Caco-2 (cell line): ENCODE data around the gene TPSG1. TPM values are rescaled to one million over a fixed set of nuclear protein-coding genes. Genes with fewer than 3 reads are reported as not detected.

Experiments used
- BruUV-seq: library from RNA; stranded (reverse); fragments of 400-500 nt; replicated peaks from 2 replicates; lab custom pipeline; 2021; lab: Mats Ljungman, UMichigan
- CTCF ChIA-PET: fragments of 300-600 bp; sonication (Branson Sonifier 250); formaldehyde crosslinking; loops from one replicate; lab custom pipeline; 2022; ENCODE audit warnings: antibody characterized with exemption; lab: Charles Lee
- POLR2A ChIA-PET: fragments of 300-600 bp; sonication (Branson Sonifier 250); formaldehyde crosslinking; loops from one replicate; lab custom pipeline; 2022; ENCODE audit warnings: antibody characterized with exemption; lab: Charles Lee
- DNase-seq, 2 experiments: peaks; one replicate each; pipeline versions ENCODE4 v3.0.0 to v3.0.0-alpha.2; 2020 to 2022
- H3K27me3 ChIP-seq: replicated peaks from 2 replicates; pipeline ENCODE4 v1.6.0; 2011; ENCODE audit warnings: low read length; ENCODE audit not compliant: control insufficient read depth, insufficient read depth
- H3K36me3 ChIP-seq: 2 replicates; pipeline ENCODE4 v1.5.1; 2011; ENCODE audit warnings: low read length; ENCODE audit not compliant: control insufficient read depth, insufficient read depth
- H3K4me1 ChIP-seq: fragments of 250-450 bp; sonication (Bioruptor Pico); 2 replicates; pipeline ENCODE4 v1.5.1; 2020; ENCODE audit warnings: mild to moderate bottlenecking
- H3K4me3 ChIP-seq: 2 replicates; pipeline ENCODE4 v1.5.1; 2011; ENCODE audit warnings: low read depth, mild to moderate bottlenecking, control low read depth, low read length
- H3K9me3 ChIP-seq: fragments of 250-450 bp; sonication (Bioruptor Pico); 2 replicates; pipeline ENCODE4 v1.5.1; 2020; ENCODE audit warnings: mild to moderate bottlenecking, moderate library complexity
- H3K27ac Mint-ChIP-seq: one replicate; pipeline ENCODE4 v1.8.0; 2022; ENCODE audit warnings: mixed read lengths; ENCODE audit not compliant: unreplicated experiment
- H3K27me3 Mint-ChIP-seq: one replicate; pipeline ENCODE4 v1.8.0; 2022; ENCODE audit warnings: mixed read lengths; ENCODE audit not compliant: insufficient read depth, unreplicated experiment
- H3K36me3 Mint-ChIP-seq: one replicate; pipeline ENCODE4 v1.8.0; 2022; ENCODE audit warnings: mild to moderate bottlenecking, mixed read lengths; ENCODE audit not compliant: insufficient read depth, unreplicated experiment
- H3K4me1 Mint-ChIP-seq: one replicate; pipeline ENCODE4 v1.8.0; 2022; ENCODE audit warnings: low read depth, mixed read lengths; ENCODE audit not compliant: unreplicated experiment
- H3K4me3 Mint-ChIP-seq: one replicate; pipeline ENCODE4 v1.8.0; 2022; ENCODE audit warnings: mild to moderate bottlenecking, moderate library complexity, mixed read lengths; ENCODE audit not compliant: unreplicated experiment
- H3K9me3 Mint-ChIP-seq: one replicate; pipeline ENCODE4 v1.8.0; 2022; ENCODE audit warnings: mixed read lengths; ENCODE audit not compliant: unreplicated experiment
- CTCF ChIP-seq, 2 experiments: fragments of 200-600 bp in 1 of 2; IDR thresholded peaks; 1 replicate in 1 of 2; 2 replicates in 1 of 2; pipeline versions ENCODE4 v1.5.1 to v1.8.0; 2011 to 2022; ENCODE audit warnings: antibody characterized with exemption in 1 of 2, control low read depth in 1 of 2, inconsistent platforms in 1 of 2, low read depth in 1 of 2, low read length in 1 of 2, mild to moderate bottlenecking in 1 of 2, moderate library complexity in 1 of 2; ENCODE audit not compliant: insufficient read depth in 1 of 2, severe bottlenecking in 1 of 2, unreplicated experiment in 1 of 2
- intact Hi-C: fragments of 100-400 bp; cut with micrococcal nuclease; formaldehyde crosslinking; loops from one replicate; pipeline ENCODE4 v1.10.0; 2022; ENCODE audit not compliant: unreplicated experiment
- total RNA-seq: library from RNA; stranded (reverse); gene quantifications from 2 replicates; pipeline ENCODE4 v1.2.3, GENCODE V29; 2022

TPSG1 gene
- total RNA-seq, 1 experiment from 2014 or later: not detected

GRCh38 chr16:1261131-1261892, 36.2 kb upstream of the TPSG1 start:
- Mint-ChIP-seq H3K27ac (no peak overlapping the region), H3K27me3 (peaks cover 6% of the 10 kb centered on the region), H3K36me3 (peaks cover 2% of the 10 kb centered on the region), H3K4me3 (no peak overlapping the region), H3K9me3 (peaks cover 11% of the 10 kb centered on the region), H3K4me1 (no peaks in the 10 kb centered on the region)
- no peak for TF ChIP-seq CTCF (IDR thresholded peaks at IDR 0.05; ENCODE audit: insufficient read depth in 1 of 2, low read depth in 1 of 2, low read length in 1 of 2, severe bottlenecking in 1 of 2, unreplicated experiment in 1 of 2)
- Histone ChIP-seq H3K4me1 (no peaks in the 10 kb centered on the region), H3K4me3 (no peak overlapping the region), H3K36me3 (no peaks in the 10 kb centered on the region), H3K9me3 (no peaks in the 10 kb centered on the region), H3K27me3 (no peaks in the 10 kb centered on the region; the same call in 1 of the 2 replicates)
- CTCF ChIA-PET: interaction anchor here (0.7 kb wide), 1 partner anchor 7 kb away, joined by 6 read pairs; no protein-coding TSS in a partner anchor
- intact Hi-C loops: no loop called here
- POLR2A ChIA-PET: interaction anchor here (0.5 kb wide), 1 partner anchor 572 kb away, joined by 3 read pairs; no protein-coding TSS in a partner anchor
- BruUV-seq: no TSS peak
- DNase-seq: peak in 1 of 2 experiments; percentile 37

DNA sequence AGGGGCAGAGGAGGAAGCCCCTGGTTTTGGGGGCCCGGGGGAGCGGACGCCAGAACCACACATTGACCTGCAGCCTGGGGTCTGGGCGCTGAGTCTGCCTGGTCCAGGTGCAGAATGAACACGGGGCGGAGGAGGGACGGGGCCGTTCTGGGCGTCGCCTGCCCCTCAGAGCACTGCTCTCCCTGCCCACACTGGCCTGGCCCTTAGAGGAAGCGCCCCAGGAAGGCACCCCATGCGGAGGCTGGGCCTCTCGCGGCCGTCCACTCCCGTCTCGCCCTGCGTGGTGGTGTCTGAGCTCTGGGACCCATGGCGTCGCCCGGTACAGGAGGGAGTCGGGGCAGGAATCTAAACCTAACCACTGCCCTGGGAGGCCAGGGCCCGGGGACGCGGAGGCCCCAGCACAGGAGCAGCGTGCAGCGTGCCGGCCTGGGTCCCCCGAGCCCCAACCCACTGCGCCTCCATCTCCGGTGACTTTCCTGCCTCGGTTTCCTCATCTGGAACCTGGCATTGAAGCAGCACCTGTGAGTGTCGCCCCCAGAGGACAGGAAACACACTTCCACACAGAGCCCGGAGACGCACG, 35.1 kb upstream of the TPSG1 start:
- H3K9me3 ChIP-seq: no peaks in the 10 kb centered on the region
- BruUV-seq: no TSS peak
- H3K36me3 ChIP-seq: no peaks in the 10 kb centered on the region
- Mint-ChIP-seq H3K27ac (no peak overlapping the region), H3K4me3 (no peak overlapping the region), H3K36me3 (no peaks in the 10 kb centered on the region), H3K27me3 (peaks cover 6% of the 10 kb centered on the region), H3K4me1 (no peaks in the 10 kb centered on the region), H3K9me3 (peaks cover 11% of the 10 kb centered on the region)
- DNase-seq: no peak
- H3K4me1 ChIP-seq: no peaks in the 10 kb centered on the region
- H3K4me3 ChIP-seq: no peak overlapping the region
- ChIA-PET POLR2A (no interaction called here), CTCF (no interaction called here)
- TF ChIP-seq CTCF (IDR thresholded peaks at IDR 0.05; ENCODE audit: insufficient read depth in 1 of 2, low read depth in 1 of 2, low read length in 1 of 2, severe bottlenecking in 1 of 2, unreplicated experiment in 1 of 2): no peak
- H3K27me3 ChIP-seq: no peaks in the 10 kb centered on the region; the same call in 1 of the 2 replicates
- intact Hi-C loops: no loop called here

- no peak for DNase-seq
- Histone ChIP-seq H3K4me3 (no peak overlapping the region), H3K36me3 (no peaks in the 10 kb centered on the region), H3K4me1 (no peaks in the 10 kb centered on the region), H3K9me3 (no peaks in the 10 kb centered on the region), H3K27me3 (no peaks in the 10 kb centered on the region; the same call in 1 of the 2 replicates)
- Mint-ChIP-seq H3K27ac (no peak overlapping the region), H3K27me3 (peaks cover 6% of the 10 kb centered on the region), H3K4me1 (no peaks in the 10 kb centered on the region), H3K4me3 (no peak overlapping the region), H3K9me3 (peaks cover 9% of the 10 kb centered on the region), H3K36me3 (no peaks in the 10 kb centered on the region)
- no peak for TF ChIP-seq CTCF (IDR thresholded peaks at IDR 0.05; ENCODE audit: insufficient read depth in 1 of 2, low read depth in 1 of 2, low read length in 1 of 2, severe bottlenecking in 1 of 2, unreplicated experiment in 1 of 2)
- ChIA-PET POLR2A (no interaction called here), CTCF (no interaction called here)
- BruUV-seq: no TSS peak
- intact Hi-C loops: no loop called here
Measured at GRCh38 chr16:1259760-1260068, 34.6 kb upstream of the TPSG1 start.
